ENCODE measurements around the gene ZNF445.

Gene ZNF445

DNA sequence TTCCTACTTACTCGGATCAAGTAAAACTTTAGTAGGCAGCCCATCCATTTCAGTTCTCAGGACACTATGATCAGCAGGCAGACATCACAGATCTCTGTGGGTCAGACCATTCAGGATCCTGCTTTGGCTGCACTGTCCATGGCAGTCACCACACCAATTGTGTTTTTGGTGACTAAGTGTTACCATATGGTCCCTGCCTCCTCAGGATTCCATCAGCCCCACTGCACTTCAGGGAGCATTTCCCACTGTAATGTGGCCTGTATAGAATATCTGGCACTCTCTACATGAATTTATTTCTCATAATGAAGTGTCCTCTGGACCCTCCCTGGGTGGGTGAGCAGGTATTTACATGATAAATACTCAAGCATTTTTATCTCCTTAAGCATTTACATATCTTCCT lies 41.3 kb downstream of the ZNF445 start:
- TF ChIP-seq, protein P1, sequence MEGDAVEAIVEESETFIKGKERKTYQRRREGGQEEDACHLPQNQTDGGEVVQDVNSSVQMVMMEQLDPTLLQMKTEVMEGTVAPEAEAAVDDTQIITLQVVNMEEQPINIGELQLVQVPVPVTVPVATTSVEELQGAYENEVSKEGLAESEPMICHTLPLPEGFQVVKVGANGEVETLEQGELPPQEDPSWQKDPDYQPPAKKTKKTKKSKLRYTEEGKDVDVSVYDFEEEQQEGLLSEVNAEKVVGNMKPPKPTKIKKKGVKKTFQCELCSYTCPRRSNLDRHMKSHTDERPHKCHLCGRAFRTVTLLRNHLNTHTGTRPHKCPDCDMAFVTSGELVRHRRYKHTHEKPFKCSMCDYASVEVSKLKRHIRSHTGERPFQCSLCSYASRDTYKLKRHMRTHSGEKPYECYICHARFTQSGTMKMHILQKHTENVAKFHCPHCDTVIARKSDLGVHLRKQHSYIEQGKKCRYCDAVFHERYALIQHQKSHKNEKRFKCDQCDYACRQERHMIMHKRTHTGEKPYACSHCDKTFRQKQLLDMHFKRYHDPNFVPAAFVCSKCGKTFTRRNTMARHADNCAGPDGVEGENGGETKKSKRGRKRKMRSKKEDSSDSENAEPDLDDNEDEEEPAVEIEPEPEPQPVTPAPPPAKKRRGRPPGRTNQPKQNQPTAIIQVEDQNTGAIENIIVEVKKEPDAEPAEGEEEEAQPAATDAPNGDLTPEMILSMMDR (IDR thresholded peaks at IDR 0.05; ENCODE audit: insufficient read depth, low read depth, low read length, missing control alignments), result no peak
- H3K4me3 ChIP-seq (ENCODE audit: low read depth, low read length), result no peak overlapping the region
- DNase-seq (ENCODE audit: low read depth), result no peak

DNA sequence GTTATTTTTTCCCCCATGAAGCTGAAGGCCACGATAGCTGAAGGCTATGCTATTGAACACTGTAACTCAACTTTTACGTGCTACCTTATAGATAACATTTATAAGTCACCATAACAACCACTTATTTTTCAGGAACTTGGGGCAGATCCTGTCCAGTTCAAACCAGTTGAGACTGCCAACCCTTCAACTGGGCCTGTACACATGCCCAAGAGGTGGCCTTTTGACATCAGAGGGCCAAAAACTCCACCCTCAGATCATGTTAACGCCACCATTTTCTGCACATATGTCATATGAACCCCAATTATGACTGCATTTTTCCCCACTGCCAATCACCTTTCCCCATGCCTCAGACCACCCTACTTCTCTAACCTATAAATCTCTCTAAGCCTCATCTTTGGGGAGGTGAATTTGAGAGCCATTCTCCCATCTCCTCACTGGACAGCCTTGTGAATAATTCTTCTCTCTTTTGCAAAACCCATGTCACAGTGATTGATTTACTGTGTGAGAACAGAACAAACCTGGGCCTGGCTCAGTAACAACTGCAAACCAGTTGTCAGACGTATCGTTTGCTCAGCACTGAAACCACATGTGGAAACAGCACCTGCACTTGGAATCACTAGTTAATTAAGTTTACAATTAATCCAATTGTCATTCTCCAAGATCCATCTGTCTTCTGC lies 42.5 kb downstream of the ZNF445 start:
- TF ChIP-seq, protein P1 (IDR thresholded peaks at IDR 0.05; ENCODE audit: insufficient read depth, low read depth, low read length, missing control alignments), result no peak
- no peak overlapping the region for H3K4me3 ChIP-seq (ENCODE audit: low read depth, low read length)
- DNase-seq (ENCODE audit: low read depth), result no peak

DNA sequence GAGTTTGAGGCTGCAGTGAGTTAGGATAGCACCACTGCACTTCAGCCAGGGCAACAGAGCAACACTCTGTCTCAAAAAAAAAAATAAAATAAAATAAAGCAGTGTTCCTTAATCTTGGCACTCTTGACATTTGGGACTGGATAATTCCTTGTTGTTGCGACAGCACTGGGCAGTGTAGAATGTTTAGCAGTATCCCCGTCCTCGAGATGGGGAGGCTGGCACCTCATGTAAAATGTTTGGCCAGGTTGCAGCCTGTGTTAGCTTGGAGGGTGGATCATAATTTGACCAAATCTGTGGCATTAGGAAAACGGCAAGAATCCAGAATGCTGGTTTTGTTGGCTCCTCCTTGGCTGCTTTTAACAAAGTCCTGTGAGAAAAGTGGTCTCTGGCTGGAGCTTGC lies 47.0 kb downstream of the ZNF445 start:
- TF ChIP-seq, protein P1 (IDR thresholded peaks at IDR 0.05; ENCODE audit: insufficient read depth, low read depth, low read length, missing control alignments), result no peak
- H3K4me3 ChIP-seq (ENCODE audit: low read depth, low read length), result no peak overlapping the region
- no peak for DNase-seq (ENCODE audit: low read depth)

DNA sequence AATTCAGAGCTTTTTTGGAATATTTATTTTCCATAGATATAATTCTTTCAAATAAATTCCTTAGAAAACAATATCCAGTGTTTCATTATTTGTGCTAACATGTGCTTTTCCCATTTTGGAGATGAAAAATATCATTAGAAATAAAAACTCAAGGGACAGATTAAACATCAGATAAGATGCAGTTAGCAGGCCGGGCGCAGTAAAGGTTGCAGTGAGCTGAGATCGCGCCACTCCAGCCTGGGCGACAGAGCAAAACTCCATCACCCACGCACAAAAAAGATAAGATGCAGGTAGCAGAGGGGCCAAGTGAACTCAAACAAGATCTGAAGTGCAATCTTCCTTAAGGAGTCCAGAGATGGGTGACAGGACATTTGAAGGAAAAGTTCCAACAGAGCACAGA lies 48.0 kb downstream of the ZNF445 start:
- H3K4me3 ChIP-seq (ENCODE audit: low read depth, low read length), result no peak overlapping the region
- DNase-seq (ENCODE audit: low read depth), result no peak
- TF ChIP-seq, protein P1 (IDR thresholded peaks at IDR 0.05; ENCODE audit: insufficient read depth, low read depth, low read length, missing control alignments), result no peak

DNA sequence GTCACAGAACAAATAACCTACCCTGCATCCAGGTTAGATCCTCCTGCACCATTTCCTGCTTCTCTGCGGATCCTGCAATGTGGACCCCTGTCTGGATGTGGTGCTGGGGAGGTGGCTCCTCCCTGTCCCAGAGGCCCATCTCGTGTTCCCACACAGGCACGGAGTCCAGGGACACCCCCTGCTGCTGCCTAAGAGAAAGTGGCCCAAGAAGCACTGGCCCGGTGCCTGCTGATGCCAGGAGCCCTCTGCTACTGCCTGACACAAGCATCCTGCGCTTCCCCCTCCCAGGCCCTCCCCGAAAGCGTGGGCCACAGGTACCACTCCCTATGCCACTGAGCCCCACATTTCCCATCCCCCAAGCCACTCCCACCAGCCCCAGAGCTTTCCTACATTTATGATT lies 48.6 kb downstream of the ZNF445 start:
- TF ChIP-seq, protein P1 (IDR thresholded peaks at IDR 0.05; ENCODE audit: insufficient read depth, low read depth, low read length, missing control alignments), result no peak
- no peak overlapping the region for H3K4me3 ChIP-seq (ENCODE audit: low read depth, low read length)
- DNase-seq (ENCODE audit: low read depth), result no peak

DNA sequence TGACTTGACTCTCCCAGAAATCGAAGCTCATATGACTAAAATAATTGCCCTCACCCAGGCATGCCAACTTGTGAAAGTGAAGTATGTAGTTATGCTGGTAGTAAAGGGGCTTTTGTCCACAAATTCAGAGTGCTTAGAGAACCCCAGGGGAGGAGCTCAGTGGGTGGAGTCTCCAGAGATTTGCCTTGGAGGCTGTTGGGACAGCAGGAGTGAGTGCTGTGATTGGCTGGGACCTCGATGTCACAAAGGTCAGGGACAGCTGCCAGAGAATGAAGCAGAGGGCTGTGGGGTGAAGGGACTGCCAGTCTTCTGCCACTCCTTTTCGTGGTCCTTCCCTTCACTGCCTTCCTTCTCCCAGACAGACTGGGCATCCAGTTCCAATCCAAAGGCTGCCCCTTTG lies 49.8 kb downstream of the ZNF445 start:
- TF ChIP-seq, protein P1 (IDR thresholded peaks at IDR 0.05; ENCODE audit: insufficient read depth, low read depth, low read length, missing control alignments), result no peak
- no peak overlapping the region for H3K4me3 ChIP-seq (ENCODE audit: low read depth, low read length)

DNA sequence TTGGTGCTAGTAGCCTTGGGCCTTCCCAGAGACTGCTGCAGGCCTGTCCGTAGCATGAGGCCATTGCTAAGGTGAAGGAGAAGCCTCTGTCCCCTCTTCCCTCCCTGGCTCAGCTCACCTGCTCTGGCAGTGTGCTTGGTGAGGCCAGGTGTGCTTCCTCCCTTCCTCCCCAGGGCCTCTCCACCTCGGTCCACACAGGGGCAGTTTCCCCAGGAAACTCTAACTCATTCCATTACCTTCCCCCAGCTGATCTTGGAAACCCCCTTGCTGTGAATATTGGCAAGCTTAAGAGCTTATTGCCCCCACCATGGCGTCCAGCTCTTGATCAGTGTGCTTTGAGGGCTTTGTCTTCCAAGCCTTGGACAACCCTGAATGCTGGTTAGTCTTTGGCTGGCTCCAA lies 52.7 kb downstream of the ZNF445 start:
- TF ChIP-seq, protein P1 (IDR thresholded peaks at IDR 0.05; ENCODE audit: insufficient read depth, low read depth, low read length, missing control alignments), result no peak
- DNase-seq (ENCODE audit: low read depth), result peak; percentile 63
- no peak overlapping the region for H3K4me3 ChIP-seq (ENCODE audit: low read depth, low read length)

More for the DNA sequence above, 49.8 kb downstream of the ZNF445 start:
- no peak for DNase-seq (ENCODE audit: low read depth)

All from GM12865 (cell line).